ENCODE measurements around the gene NFIC.

The NFIC gene

GRCh38 chr19:3357992-3358688 lies 8.2 kb upstream of the NFIC start:
- in situ Hi-C loops (cut with MboI; ENCODE audit: low sequenced_read_pairs), result no loop called here

- in situ Hi-C loops (cut with MboI; ENCODE audit: low sequenced_read_pairs), result no loop called here
Measured at GRCh38 chr19:3358689-3359014, 7.7 kb upstream of the NFIC start.

DNA sequence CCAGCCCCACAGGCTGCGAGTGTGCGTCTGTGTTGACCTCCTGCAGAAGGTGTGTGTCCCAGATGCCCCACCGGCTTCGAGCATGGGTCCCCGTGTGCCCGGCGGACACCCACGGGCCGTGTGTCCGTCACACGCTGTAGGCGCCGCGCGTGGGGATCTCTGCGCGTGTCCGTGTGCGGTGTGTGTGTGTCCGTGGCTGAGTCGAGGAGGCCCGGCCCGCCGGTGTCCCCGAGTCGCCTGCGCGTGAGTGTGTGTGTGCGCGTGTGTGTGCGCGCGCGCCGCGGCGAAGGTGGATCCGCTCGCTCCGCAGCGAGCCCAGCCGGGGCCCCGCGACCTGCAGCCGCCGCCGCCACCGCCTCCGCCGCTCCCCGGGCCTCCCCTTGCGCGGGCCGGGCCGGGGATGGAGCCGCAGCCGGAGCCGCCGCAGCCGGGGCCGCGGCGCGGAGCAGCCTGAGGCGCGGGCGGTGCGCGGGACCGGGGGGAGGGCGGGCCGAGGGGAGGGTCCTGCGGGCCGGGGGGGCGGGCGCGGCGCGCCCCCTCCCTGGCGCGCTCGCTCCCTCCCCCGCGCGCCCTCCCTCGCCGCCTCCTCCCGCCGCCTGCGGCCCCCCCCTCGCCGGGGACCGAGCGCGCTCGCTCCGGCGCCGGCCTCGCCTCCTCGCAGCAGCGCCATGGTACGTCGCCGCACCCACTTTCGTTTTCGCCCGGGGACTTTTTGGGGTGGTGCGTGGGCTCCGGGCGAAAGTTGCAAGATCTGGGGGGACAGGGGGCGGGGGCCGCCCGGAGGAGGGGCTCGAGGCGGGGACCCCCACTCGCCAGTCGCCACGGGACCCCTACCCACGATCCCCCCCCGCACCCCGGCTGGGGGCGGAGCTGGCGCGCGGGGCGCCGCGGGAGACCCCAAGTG lies 7.1 kb upstream of the NFIC start:
- in situ Hi-C loops (cut with MboI; ENCODE audit: low sequenced_read_pairs), result no loop called here

- in situ Hi-C loops (cut with MboI; ENCODE audit: low sequenced_read_pairs), result no loop called here
Measured at GRCh38 chr19:3359919-3360420, 6.4 kb upstream of the NFIC start.

GRCh38 chr19:3360421-3361383 lies 5.7 kb upstream of the NFIC start:
- in situ Hi-C loops (cut with MboI; ENCODE audit: low sequenced_read_pairs), result no loop called here

DNA sequence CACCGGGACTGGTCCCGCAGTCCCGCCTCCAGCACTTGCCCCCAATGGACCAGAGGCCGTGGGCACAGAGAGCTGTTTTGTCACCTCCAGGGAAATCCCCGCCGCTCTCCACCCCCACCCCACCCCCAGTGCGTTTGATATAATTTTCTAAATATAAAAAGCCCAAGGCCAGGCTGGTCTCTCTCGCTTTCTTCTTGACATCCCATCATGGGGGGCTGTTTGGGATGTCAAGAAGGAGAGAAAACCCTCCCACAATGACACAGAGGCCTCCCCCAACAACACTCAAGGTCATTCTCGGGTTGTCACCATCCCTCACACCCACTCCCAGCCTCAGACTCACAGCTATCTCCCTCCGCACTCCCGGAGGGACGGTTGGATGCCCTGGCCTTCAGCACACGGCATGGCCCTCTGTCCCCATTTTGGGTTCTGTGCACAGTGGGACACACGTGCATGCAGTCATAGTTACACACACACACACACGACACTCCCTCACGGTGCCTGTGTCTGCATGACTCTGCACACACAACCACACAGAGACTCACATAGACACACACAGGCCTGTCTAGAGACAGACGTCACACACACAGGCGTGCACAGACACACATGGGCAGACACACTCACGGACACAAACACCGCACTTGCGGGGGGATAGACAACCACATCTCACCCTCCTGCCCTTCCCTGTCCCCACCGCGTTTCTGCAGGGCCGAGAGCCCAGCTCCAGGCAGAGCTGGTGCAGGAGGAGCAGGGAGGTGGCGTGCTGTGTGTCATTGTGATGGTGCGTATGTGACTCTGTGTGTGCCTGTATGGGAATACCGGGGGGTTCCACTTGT lies 4.8 kb upstream of the NFIC start:
- in situ Hi-C loops (cut with MboI; ENCODE audit: low sequenced_read_pairs), result no loop called here

GRCh38 chr19:3362217-3362906 lies 4.0 kb upstream of the NFIC start:
- in situ Hi-C loops (cut with MboI; ENCODE audit: low sequenced_read_pairs), result no loop called here

DNA sequence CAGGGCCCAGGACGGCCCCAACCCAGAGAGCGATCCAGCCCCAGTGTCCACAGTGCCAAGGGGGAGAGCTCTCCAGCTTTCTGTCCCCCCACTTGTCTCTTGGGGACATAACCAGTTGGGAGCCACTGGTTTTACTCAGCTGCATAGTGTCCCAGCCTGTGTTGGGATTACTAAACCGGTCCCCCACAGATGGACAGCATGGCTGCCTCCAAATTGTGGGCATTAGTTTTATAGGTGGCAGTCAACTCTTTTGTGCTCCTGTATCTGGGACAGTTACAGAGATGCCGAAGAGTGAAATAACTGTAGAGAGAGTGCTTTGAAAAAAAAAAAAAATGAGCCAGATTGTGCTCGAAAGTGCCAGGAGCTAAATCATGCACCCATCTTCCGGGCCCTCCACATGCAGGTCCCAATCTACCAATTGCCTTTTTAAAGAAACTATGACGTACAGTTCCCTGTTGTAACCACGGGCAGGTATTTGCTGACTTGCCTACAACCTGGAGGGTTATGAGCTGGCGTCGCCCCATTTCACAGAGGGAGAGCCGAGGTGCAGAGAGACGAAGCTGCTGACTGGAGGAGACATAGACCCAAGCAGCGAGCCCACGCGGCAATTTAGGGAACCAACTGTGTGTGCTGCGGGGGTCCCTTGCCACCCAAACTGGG lies 2.4 kb upstream of the NFIC start:
- in situ Hi-C loops (cut with MboI; ENCODE audit: low sequenced_read_pairs), result no loop called here

- in situ Hi-C loops (cut with MboI; ENCODE audit: low sequenced_read_pairs), result no loop called here
Measured at GRCh38 chr19:3364501-3364858, 1.9 kb upstream of the NFIC start.

DNA sequence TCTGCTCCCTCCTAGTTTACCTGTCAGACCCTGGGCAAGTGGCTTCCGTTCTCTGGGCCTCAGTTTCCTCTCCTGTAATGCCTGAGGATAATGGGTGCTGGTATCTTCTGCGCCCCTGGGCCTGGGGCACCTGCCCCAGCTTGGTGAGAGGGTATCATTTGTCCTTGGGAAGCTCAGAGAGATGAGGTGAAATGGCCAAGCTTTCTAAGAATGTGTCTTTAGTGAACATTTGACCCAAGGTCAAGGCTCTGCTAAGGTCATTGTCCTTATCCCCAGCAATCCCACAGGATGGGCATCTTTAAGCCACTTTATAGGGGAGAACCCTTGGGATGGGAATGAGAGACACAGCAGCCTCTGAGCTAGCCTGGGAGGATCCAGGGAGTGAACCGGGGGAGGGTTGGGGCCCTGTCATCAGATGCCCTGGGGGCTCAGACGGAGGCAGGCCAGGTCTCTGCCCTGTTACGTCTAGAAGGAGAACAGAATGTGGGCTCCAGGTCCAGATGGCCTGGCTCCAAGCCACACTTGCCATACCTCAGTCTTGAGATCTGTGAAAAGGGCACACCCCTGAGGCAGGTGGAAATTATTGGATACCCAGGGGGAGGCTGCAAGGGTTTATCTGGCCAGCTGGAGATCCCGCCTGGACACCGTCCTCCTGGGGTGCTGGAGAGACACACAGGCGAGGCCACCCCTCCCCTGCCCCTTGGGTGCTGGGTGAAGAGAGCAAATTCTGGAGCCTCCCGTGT lies 1.1 kb upstream of the NFIC start:
- in situ Hi-C loops (cut with MboI; ENCODE audit: low sequenced_read_pairs), result no loop called here

DNA sequence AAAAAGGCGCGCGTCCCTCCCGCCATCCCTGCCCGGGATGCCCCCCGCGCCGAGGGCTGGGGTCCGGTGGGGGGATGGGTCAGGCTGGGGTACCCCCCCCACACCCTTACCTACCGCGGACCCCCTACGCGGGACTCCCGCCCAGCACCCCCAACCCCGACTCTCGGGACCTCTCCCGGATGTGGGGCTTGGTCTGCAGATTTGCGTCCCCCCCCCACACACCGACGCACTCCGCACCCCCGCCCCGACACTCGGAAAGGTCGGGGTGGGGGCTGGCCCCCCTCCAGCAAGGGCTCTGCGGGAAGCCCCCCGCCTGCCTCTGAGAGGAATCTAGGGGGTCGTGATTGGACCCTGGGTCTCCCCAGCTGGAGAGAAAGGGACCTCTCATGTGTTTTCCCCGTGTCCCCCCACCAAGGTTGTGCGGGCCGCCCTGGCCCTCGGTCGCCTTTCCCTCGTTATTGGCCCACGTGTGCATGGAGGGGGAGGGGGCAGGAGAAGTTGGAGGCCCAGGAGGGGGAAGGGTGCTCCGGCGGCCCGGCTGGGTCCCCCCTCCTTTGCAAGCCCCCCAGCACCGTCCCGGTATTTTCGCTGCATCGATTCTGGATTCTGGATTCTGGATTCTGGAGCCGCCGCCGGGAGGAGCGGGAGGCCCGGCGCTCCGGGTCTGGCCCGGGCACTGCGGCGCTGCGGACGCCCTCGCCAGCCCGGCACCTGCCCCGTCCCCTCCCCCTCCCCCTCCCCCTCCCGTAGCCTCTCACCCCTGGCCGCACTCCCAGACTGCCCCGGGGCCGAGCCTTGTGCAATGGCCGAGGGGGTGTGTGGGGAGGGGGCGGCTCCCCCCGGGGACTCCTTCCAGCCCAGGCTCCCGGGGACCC lies 607 bp downstream of the NFIC start:
- in situ Hi-C loops (cut with MboI; ENCODE audit: low sequenced_read_pairs), result no loop called here

DNA sequence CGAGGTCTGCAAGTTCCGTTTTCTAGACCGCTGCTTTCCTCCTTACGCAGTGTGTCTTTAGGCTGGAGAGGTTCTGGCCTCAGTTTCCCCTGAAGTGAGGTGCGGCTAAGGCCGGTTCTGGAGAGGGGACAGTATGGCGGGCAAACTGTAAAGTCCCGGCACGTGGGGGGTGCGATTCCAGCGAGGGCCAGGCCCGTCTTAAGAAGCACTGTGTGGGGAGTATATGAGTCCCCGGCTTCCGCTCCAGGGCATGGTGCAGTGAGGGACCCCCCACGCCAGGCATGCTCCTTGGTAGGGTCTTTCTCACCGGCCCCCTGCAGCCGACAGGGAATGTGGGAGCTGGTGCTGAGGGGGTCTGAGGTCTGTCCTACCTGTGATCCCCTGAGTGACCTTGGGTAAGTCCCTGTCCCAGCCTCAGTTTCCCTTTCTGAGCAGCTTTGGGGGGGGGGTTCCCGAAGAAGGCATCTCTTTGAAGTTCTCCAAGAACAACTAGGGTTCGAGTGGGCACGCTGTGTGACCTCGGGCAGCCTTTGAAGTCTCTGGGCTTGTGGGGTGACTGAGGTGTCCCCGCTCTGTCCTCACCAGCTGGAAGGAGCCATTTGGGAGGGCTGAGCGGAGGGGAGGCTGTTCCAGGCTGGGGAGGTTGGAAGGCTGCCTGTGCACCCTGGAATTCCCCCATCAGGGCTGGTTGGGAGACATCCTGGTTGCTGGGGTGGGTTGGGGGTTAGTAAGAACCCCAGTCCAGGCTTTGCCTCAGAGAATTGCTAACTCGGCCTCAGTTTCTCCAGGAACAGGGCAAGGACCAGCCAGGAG lies 1.5 kb downstream of the NFIC start:
- in situ Hi-C loops (cut with MboI; ENCODE audit: low sequenced_read_pairs), result no loop called here

DNA sequence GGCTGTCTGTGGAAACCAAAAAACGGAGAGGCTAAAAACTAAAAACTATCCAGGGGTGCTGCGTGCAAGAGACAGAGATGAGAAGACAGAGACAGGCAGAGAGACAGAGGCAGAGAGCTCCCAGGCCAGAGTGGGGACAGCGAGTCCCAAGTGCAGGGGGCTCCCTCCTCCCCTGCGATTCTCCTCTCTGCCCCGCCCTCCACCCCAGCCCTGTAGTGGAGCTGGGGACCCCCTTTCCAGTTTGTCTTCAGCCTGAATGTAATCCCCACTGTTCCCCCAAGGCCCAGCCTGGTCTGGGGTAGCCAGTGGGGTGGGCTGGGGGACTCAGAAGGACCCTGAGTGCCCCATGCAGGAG lies 2.0 kb downstream of the NFIC start:
- in situ Hi-C loops (cut with MboI; ENCODE audit: low sequenced_read_pairs), result no loop called here

- in situ Hi-C loops (cut with MboI; ENCODE audit: low sequenced_read_pairs), result no loop called here
Measured at GRCh38 chr19:3368848-3369336, 2.5 kb downstream of the NFIC start.

- in situ Hi-C loops (cut with MboI; ENCODE audit: low sequenced_read_pairs), result no loop called here
Measured at GRCh38 chr19:3369337-3370213, 3.2 kb downstream of the NFIC start.
